GM23338 (cell line): ENCODE results near the gene HTR3B. TPM values are rescaled to one million over a fixed set of nuclear protein-coding genes. Genes with fewer than 3 reads are reported as not detected.
A peak's percentile ranks its signal among the peaks of the same experiment; 100 is the strongest.

Experiments used
- ATAC-seq: fragments of 200-7000 bp; cut with Tn5 transposase; 3 replicates; pipeline ENCODE4 v1.9.1; 2020
- DNase-seq: peaks from one replicate; pipeline ENCODE4 v3.0.0-alpha.2; 2015; ENCODE audit warnings: low spot score
- H2AFZ ChIP-seq: fragments of 200-600 bp; sonication (generic); 2 replicates; pipeline ENCODE4 v1.8.0; 2016; ENCODE audit warnings: antibody characterized with exemption, mild to moderate bottlenecking, moderate library complexity
- H3F3A ChIP-seq: fragments of 200-600 bp; sonication (generic); replicated peaks from 2 replicates; pipeline ENCODE4 v1.8.0; 2017; ENCODE audit warnings: antibody characterized with exemption, mixed run types, low read depth
- H3K27ac ChIP-seq: fragments of 200-600 bp; sonication (generic); 2 replicates; pipeline ENCODE4 v1.6.1; 2016; ENCODE audit warnings: low read depth
- H3K27me3 ChIP-seq: fragments of 200-600 bp; sonication (generic); 2 replicates; pipeline ENCODE4 v1.8.0; 2016; ENCODE audit warnings: mild to moderate bottlenecking, mixed run types, moderate library complexity; ENCODE audit not compliant: insufficient read depth
- H3K36me3 ChIP-seq: fragments of 200-600 bp; sonication (generic); 2 replicates; pipeline ENCODE4 v1.8.0; 2016; ENCODE audit warnings: mild to moderate bottlenecking; ENCODE audit not compliant: insufficient read depth
- H3K4me1 ChIP-seq: fragments of 200-600 bp; sonication (generic); 2 replicates; pipeline ENCODE4 v1.8.0; 2016; ENCODE audit warnings: mild to moderate bottlenecking, moderate library complexity; ENCODE audit not compliant: insufficient read depth
- H3K4me2 ChIP-seq: fragments of 200-600 bp; sonication (generic); 2 replicates; pipeline ENCODE4 v1.7.1; 2017; ENCODE audit warnings: mixed run types
- H3K4me3 ChIP-seq: fragments of 200-600 bp; sonication (generic); 2 replicates; pipeline ENCODE4 v1.6.1; 2016; ENCODE audit warnings: mixed run types
- H3K79me2 ChIP-seq: fragments of 200-600 bp; sonication (generic); replicated peaks from 2 replicates; pipeline ENCODE4 v1.8.0; 2017; ENCODE audit warnings: mild to moderate bottlenecking; ENCODE audit not compliant: insufficient read depth
- H3K9me2 ChIP-seq: fragments of 200-600 bp; sonication (generic); 2 replicates; pipeline ENCODE4 v1.8.0; 2017; ENCODE audit not compliant: insufficient read depth
- H4K20me1 ChIP-seq: fragments of 200-600 bp; sonication (generic); replicated peaks from 2 replicates; pipeline ENCODE4 v1.8.0; 2017; ENCODE audit warnings: mild to moderate bottlenecking; ENCODE audit not compliant: insufficient read depth
- H3K27ac Mint-ChIP-seq: 2 replicates; pipeline ENCODE4 v1.8.0; 2020; ENCODE audit warnings: inconsistent platforms, mild to moderate bottlenecking, moderate library complexity, mixed read lengths
- H3K27me3 Mint-ChIP-seq: 3 replicates; pipeline ENCODE4 v1.8.0; 2022; ENCODE audit warnings: low read depth, mild to moderate bottlenecking, moderate library complexity, mixed read lengths, inconsistent platforms; ENCODE audit not compliant: insufficient read depth, poor library complexity
- H3K36me3 Mint-ChIP-seq: 3 replicates; pipeline ENCODE4 v1.8.0; 2021; ENCODE audit warnings: low read depth, mild to moderate bottlenecking, inconsistent platforms, moderate library complexity, mixed read lengths
- H3K4me1 Mint-ChIP-seq: 3 replicates; pipeline ENCODE4 v1.8.0; 2020; ENCODE audit warnings: mild to moderate bottlenecking, inconsistent platforms, mixed read lengths
- H3K4me3 Mint-ChIP-seq: 3 replicates; pipeline ENCODE4 v1.8.0; 2021; ENCODE audit warnings: moderate library complexity, mild to moderate bottlenecking, inconsistent platforms, mixed read lengths
- H3K9me3 Mint-ChIP-seq: 3 replicates; pipeline ENCODE4 v1.8.0; 2020; ENCODE audit warnings: moderate library complexity, mild to moderate bottlenecking, inconsistent platforms, mixed read lengths
- CREB1 ChIP-seq: fragments of 250-450 bp; sonication (Bioruptor Pico); IDR thresholded peaks from 2 replicates; pipeline ENCODE4 v1.5.0; 2020; ENCODE audit warnings: low read depth, mild to moderate bottlenecking, moderate library complexity
- CTCF ChIP-seq, 2 experiments: fragments of 200-600 bp in 1 of 2; sonication (generic) in 1 of 2; conservative IDR thresholded peaks; 2 replicates each; pipeline versions ENCODE4 v1.5.1 to v1.6.1; 2016 to 2017; ENCODE audit warnings: antibody characterized with exemption in 2 of 2, low read depth in 2 of 2, mild to moderate bottlenecking in 2 of 2, moderate library complexity in 1 of 2
- ETS1 ChIP-seq: IDR thresholded peaks from 2 replicates; pipeline ENCODE4 v1.6.1; 2016; ENCODE audit warnings: antibody characterized with exemption
- EZH2 ChIP-seq: fragments of 200-600 bp; sonication (generic); IDR thresholded peaks from one replicate; pipeline ENCODE4 v1.8.0; 2017; ENCODE audit warnings: antibody characterized with exemption, mild to moderate bottlenecking, low read depth; ENCODE audit not compliant: unreplicated experiment
- EZH2phosphoT487 ChIP-seq: fragments of 200-600 bp; sonication (generic); IDR thresholded peaks from one replicate; pipeline ENCODE4 v1.8.1; 2018; ENCODE audit warnings: antibody characterized with exemption; ENCODE audit not compliant: unreplicated experiment
- JUNB ChIP-seq: IDR thresholded peaks from one replicate; pipeline ENCODE4 v1.6.1; 2016; ENCODE audit warnings: antibody characterized with exemption; ENCODE audit not compliant: unreplicated experiment
- NANOG ChIP-seq: IDR thresholded peaks from 2 replicates; pipeline ENCODE4 v1.6.1; 2016; ENCODE audit warnings: antibody characterized with exemption, borderline replicate concordance
- POLR2AphosphoS5 ChIP-seq: IDR thresholded peaks from 2 replicates; pipeline ENCODE4 v1.6.1; 2016; ENCODE audit warnings: antibody characterized with exemption, low read depth
- REST ChIP-seq: IDR thresholded peaks from one replicate; pipeline ENCODE4 v1.6.1; 2018; ENCODE audit warnings: antibody characterized with exemption; ENCODE audit not compliant: unreplicated experiment
- STAT1 ChIP-seq: IDR thresholded peaks from one replicate; pipeline ENCODE4 v1.6.1; 2016; ENCODE audit warnings: antibody characterized with exemption; ENCODE audit not compliant: unreplicated experiment
- ZNF114 ChIP-seq: fragments of 250-450 bp; sonication (Bioruptor Pico); IDR thresholded peaks from 2 replicates; pipeline ENCODE4 v1.5.0; 2020; ENCODE audit warnings: mild to moderate bottlenecking, moderate library complexity
- ZNF331 ChIP-seq: fragments of 250-450 bp; sonication (Bioruptor Pico); IDR thresholded peaks from 2 replicates; pipeline ENCODE4 v1.5.0; 2020; ENCODE audit warnings: low read depth, mild to moderate bottlenecking, moderate library complexity
- ZNF462 ChIP-seq: fragments of 250-450 bp; sonication (Bioruptor Pico); IDR thresholded peaks from 2 replicates; pipeline ENCODE4 v1.5.0; 2020; ENCODE audit warnings: mild to moderate bottlenecking, moderate library complexity
- polyA plus RNA-seq: library from polyadenylated mRNA; unstranded; fragments of >200 nt; fragmentation: Nextera tagmentation; extraction: Ambion mirVana; gene quantifications from 2 replicates; pipeline ENCODE4 v1.2.1, GENCODE V29; 2016
- total RNA-seq: library from RNA; depleted of rRNA; stranded (reverse); fragments of >200 nt; shearing (Covaris generic); gene quantifications from 2 replicates; pipeline ENCODE4 v1.2.3, GENCODE V29; 2014

HTR3B gene
- total and polyA plus RNA-seq, 2 experiments from 2014 or later, result not detected

GRCh38 chr11:113954235-113954634 is 49.6 kb downstream of the HTR3B start:
- H3K9me2 ChIP-seq, result no peaks in the 10 kb centered on the region
- no peaks in the 10 kb centered on the region for H3K9me3 Mint-ChIP-seq

More at GRCh38 chr11:113954235-113954634, 49.6 kb downstream of the HTR3B start:
- no peak for TF ChIP-seq EZH2
- TF ChIP-seq NANOG, result no peak
- no peak for TF ChIP-seq CREB1 (CRISPR knock-in tag)
- no peak for TF ChIP-seq STAT1
- TF ChIP-seq ZNF114, result no peak
- TF ChIP-seq POLR2AphosphoS5, result no peak
- TF ChIP-seq ZNF462 (CRISPR knock-in tag), result no peak
- TF ChIP-seq REST, result no peak
- no peak for TF ChIP-seq CTCF (conservative IDR thresholded peaks at IDR 0.05; ENCODE audit: low read depth in 2 of 2)
- TF ChIP-seq ZNF331 (CRISPR knock-in tag), result no peak
- no peak for TF ChIP-seq JUNB
- no peak for TF ChIP-seq EZH2phosphoT487
- TF ChIP-seq ETS1, result no peak
- no peak overlapping the region for H3K27ac ChIP-seq
- Mint-ChIP-seq H3K4me1 (peaks cover 55% of the 10 kb centered on the region), H3K36me3 (no peaks in the 10 kb centered on the region), H3K27ac (no peak overlapping the region), H3K27me3 (peaks cover 6% of the 10 kb centered on the region), H3K4me3 (no peak overlapping the region)
- no peaks in the 10 kb centered on the region for H3K27me3 ChIP-seq
- no peaks in the 10 kb centered on the region for H3K79me2 ChIP-seq
- peaks cover 43% of the 10 kb centered on the region for H3K4me1 ChIP-seq
- H2AFZ ChIP-seq, result peak overlapping the region; percentile 43
- no peaks in the 10 kb centered on the region for H4K20me1 ChIP-seq
- no peak overlapping the region for H3K4me2 ChIP-seq
- H3K4me3 ChIP-seq, result no peak overlapping the region
- DNase-seq, result no peak
- H3F3A ChIP-seq, result no peaks in the 10 kb centered on the region
- no peak for ATAC-seq
- H3K36me3 ChIP-seq, result no peaks in the 10 kb centered on the region
